GM19099 (cell line): ENCODE measurements around the gene ARFGAP2.
A peak's percentile ranks its signal among the peaks of the same experiment; 100 is the strongest.

ENCODE experiments used
- POLR2A ChIP-seq: IDR thresholded peaks from 3 replicates; pipeline ENCODE4 v1.6.1; 2011; ENCODE audit warnings: low read depth; ENCODE audit not compliant: insufficient read length; ENCODE audit errors: extremely low read depth

Gene ARFGAP2

GRCh38 chr11:47176328-47177228 lies at the start of gene ARFGAP2:
ARFGAP2 (minus strand) TSS chr11:47176879; CDS start chr11:47176853, 26 bp downstream.
- TF ChIP-seq POLR2A, result peak; percentile 67

- TF ChIP-seq POLR2A, result no peak
Measured at GRCh38 chr11:47225552-47226400, 49.1 kb upstream of the ARFGAP2 start.

GRCh38 chr11:47222696-47223095 lies 46.0 kb upstream of the ARFGAP2 start:
- no peak for TF ChIP-seq POLR2A

GRCh38 chr11:47220401-47220821 lies 43.7 kb upstream of the ARFGAP2 start:
- no peak for TF ChIP-seq POLR2A

DNA sequence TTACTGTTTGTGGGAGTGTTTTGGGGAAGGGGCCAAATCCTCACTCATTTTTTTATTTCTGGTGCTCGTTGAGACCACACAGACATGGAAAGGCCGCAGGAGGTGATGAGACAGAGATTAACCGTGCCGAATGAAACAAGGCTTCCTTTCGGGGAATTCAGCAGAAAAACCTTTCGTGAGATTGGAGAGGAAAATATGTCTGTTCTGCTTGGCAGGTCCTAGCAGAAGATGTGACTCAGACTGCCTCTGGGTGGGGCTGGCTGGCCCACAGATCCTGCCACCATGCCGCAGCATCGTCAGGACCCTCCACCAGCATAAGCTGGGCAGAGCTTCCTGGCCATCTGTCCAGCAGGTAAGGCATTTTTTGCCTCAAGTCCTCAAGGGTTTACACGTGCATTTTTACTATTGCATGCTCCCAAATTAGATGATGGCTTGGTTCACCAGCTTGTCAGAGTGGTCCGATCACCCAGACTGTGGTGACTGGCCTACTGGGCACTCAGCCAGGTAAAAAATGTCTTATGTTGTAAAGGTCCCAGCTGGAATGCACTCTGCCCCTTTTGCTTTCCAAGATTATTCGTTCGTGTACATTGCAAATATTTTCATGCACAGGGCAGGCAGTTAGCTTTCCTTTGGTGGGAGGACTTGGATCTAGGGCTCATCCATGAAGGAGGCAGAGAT lies 39.6 kb upstream of the ARFGAP2 start:
- peak; percentile 16 for TF ChIP-seq POLR2A

DNA sequence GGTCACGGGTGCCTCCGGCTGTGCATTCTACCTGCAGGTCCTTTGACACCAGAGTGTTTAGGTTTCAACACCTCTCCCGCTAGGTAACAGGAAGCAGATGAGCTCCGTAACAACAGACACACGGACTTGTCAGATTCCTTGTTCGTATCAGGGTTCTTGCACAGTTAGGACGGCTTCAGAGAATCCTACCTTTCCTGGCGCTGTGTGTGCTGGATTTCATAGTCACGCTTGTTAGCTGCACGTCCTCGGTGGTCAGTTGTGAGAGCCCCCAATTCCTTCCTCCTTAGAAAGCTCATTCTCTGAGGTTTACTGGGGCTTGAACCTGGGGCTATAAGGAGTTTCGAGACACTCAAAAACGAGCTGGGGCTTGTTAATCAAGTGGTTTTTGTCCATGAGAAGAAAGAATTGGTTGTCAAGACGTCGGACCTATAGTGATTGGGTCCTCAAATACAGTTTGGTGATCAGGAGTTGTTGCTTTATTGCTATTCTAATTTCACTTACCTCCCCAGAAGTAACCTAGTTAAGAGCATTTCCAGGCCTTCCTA lies 38.8 kb upstream of the ARFGAP2 start:
- no peak for TF ChIP-seq POLR2A

GRCh38 chr11:47213950-47214565 lies 37.4 kb upstream of the ARFGAP2 start:
- peak; percentile 69 for TF ChIP-seq POLR2A

DNA sequence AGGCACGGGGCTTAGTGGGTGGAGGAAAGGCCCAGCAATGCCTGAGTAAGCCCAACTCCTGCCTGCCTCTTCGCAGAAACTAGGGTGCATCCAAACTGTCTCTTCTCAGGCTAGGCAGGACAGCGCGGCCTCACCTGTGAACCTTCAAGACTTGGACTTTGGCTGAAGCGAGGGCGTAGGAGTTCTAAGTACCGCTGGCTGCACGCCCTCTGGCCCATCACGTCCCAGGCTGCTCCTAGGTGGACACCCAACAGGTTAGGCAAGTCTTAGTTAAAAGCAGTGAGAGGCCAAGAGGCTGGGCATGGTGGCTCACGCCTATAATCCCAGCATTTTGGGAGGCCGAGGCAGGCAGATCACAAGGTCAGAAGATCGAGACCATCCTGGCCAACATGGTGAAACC lies 36.3 kb upstream of the ARFGAP2 start:
- no peak for TF ChIP-seq POLR2A

GRCh38 chr11:47208628-47209027 lies 31.9 kb upstream of the ARFGAP2 start:
- TF ChIP-seq POLR2A, result no peak

DNA sequence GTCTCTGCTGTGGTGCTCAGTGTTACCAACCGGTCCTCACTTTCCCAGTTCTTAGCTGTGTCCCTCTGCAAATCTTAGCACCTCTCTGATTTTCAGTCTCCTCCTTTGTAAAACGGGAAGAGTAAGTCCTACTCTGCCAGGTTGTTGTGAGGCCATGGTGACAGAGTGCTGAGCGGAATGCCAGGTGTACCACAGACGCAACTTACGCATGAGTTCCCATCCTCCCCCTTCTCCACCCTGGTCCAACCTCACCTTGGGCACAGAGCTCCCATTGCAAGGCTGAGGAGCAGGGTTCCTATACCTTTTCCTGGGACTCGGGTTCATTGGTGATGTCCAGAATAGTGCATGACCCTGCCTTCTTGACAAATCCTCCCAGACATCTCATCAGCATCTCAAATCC lies 30.8 kb upstream of the ARFGAP2 start:
- TF ChIP-seq POLR2A, result no peak

GRCh38 chr11:47204637-47204989 lies 27.9 kb upstream of the ARFGAP2 start:
- TF ChIP-seq POLR2A, result no peak

- no peak for TF ChIP-seq POLR2A
Measured at GRCh38 chr11:47202576-47202975, 25.9 kb upstream of the ARFGAP2 start.

- TF ChIP-seq POLR2A, result no peak
Measured at GRCh38 chr11:47201015-47201414, 24.3 kb upstream of the ARFGAP2 start.

DNA sequence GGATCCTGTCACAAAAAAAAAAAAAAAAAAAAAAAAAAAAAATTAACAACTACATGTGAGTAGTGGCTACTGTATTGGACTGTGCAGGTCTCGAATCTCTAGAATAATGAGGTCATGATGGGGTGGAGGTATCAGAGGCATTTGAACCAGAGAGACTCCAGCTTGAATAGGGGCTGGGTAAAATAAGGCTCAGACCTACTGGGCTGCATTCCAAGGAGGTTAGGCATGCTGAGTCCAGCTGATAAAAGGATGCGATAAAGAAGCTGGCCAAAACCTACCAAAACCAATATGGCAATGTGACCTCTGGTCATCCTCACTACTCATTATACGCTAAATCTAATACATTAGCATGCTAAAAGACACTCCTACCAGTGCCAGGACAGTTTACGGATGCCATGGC lies 15.4 kb upstream of the ARFGAP2 start:
- TF ChIP-seq POLR2A, result no peak
